Sigmoid colon (tissue), 7 donors: ENCODE results near the gene CFI. TPM values are rescaled to one million over a fixed set of nuclear protein-coding genes. Genes with fewer than 3 reads are reported as not detected.
"Not testable (repeated sequence)": the region's sequence is repeated elsewhere in the genome, so short reads cannot be mapped to it uniquely, and the experiment has no call there.

Experiments used
- DNase-seq: peaks from one replicate; pipeline ENCODE4 v3.0.0-alpha.2; 2019
- H3K27ac ChIP-seq, 4 donors: fragments of 200-600 bp; sonication (generic); one replicate each; pipeline ENCODE4 v1.5.1; 2016 to 2019; ENCODE audit warnings: mild to moderate bottlenecking in 1 of 4
- H3K27me3 ChIP-seq, 3 donors: fragments of 200-600 bp; sonication (generic); one replicate each; pipeline ENCODE4 v1.5.1; 2019; ENCODE audit warnings: mild to moderate bottlenecking in 1 of 3
- H3K36me3 ChIP-seq, 4 donors: fragments of 200-600 bp; sonication (generic); one replicate each; pipeline ENCODE4 v1.5.1; 2016 to 2019
- H3K4me1 ChIP-seq, 4 donors: fragments of 200-600 bp; sonication (generic); one replicate each; pipeline ENCODE4 v1.5.1; 2017 to 2019
- H3K4me3 ChIP-seq, 4 donors: fragments of 200-600 bp; sonication (generic); one replicate each; pipeline ENCODE4 v1.5.1; 2017 to 2019; ENCODE audit warnings: mild to moderate bottlenecking in 2 of 4, moderate library complexity in 1 of 4
- H3K9me3 ChIP-seq, 4 donors: fragments of 200-600 bp in 3 of 4; sonication (generic) in 3 of 4; one replicate each; pipeline versions ENCODE4 v1.5.1 to v1.6.1; 2013 to 2019
- CTCF ChIP-seq, 4 experiments: fragments of 450-650 bp in 3 of 4; fragments of 200-600 bp in 1 of 4; IDR thresholded peaks; one replicate each; pipeline ENCODE4 v1.5.1; 2016 to 2019; ENCODE audit warnings: antibody characterized with exemption in 4 of 4, mild to moderate bottlenecking in 3 of 4, moderate library complexity in 2 of 4
- EP300 ChIP-seq, 4 donors: sonication (generic); formaldehyde crosslinking; IDR thresholded peaks; one replicate each; pipeline ENCODE4 v1.6.1; 2017; ENCODE audit warnings: antibody characterized with exemption in 4 of 4
- POLR2A ChIP-seq, 2 donors: fragments of 450-650 bp; IDR thresholded peaks; one replicate each; pipeline ENCODE4 v1.6.1; 2016; ENCODE audit warnings: antibody characterized with exemption in 2 of 2, mild to moderate bottlenecking in 2 of 2, moderate library complexity in 2 of 2
- POLR2AphosphoS5 ChIP-seq, 4 donors: sonication (generic); formaldehyde crosslinking; IDR thresholded peaks; one replicate each; pipeline ENCODE4 v1.6.1; 2017; ENCODE audit warnings: antibody characterized with exemption in 4 of 4
- WGBS, 2 donors: extraction: QIAGEN DNeasy Blood & Tissue Kit; methylation state at CpG; one replicate each; pipeline ENCODE4 v1.1.7; 2013; 5-methylcytosine and 5-hydroxymethylcytosine counted together
- intact Hi-C: fragments of 100-400 bp; cut with DNase I; formaldehyde crosslinking; loops from one replicate; pipeline ENCODE4 v1.15.1; 2023
- polyA plus RNA-seq, 3 donors: library from polyadenylated mRNA; stranded (reverse); fragments of 200-250 nt; gene quantifications; one replicate each; pipeline ENCODE4 v1.2.3, GENCODE V29; 2013
- total RNA-seq, 4 donors: library from RNA; depleted of rRNA; stranded (reverse); fragments of >200 nt; gene quantifications; one replicate each; pipeline ENCODE4 v1.1.0, GENCODE V29; 2016
- donor health status: healthy with polysubstance abuse.
- donor health status: Bipolar disorder and iron deficiency.
- donor health status: healthy.

Gene CFI
- total and polyA plus RNA-seq, 7 donors: 1.2 to 14.4 (median 7.5) TPM

DNA sequence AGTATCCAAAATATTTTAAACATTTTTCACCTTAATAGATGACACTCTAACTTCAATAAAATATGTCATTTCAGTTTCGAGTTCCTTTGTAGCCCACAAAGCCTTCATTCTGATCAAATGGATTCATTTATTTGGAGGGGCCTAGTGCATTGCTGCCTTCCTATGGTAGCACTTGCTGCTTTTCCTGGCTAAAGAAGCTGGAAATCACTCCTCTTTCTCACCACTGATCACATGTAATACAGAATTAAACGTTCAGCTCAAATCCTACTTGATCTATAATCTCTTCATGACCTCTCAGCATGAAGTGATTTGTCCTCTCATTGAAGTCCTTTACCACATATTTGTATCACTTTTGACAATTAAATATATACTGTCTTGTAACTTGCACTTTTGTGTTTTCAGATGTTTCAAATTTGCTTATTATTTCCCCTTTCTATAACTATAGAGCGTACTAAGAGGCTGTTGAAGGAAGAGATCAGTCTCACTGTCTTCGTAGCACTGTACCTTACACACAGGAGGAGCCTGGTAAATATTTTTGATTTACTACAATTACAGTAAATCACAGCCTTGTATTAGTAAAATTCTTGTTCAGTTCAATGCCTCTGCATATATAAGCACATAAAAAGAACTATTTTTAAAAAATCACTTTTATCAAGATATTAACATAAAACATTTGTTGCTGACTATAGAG is 555 bp downstream of the CFI start:
- intact Hi-C loops: no loop called here
- DNase-seq: no peak
- no peak for TF ChIP-seq CTCF (IDR thresholded peaks at IDR 0.05)
- no peak for TF ChIP-seq EP300 (IDR thresholded peaks at IDR 0.05)
- TF ChIP-seq POLR2AphosphoS5 (IDR thresholded peaks at IDR 0.05): no peak
- TF ChIP-seq POLR2A (IDR thresholded peaks at IDR 0.05): no peak
- WGBS, 2 donors: 72 to 73% methylated on average over 4 of the region's 4 CpGs
- Histone ChIP-seq H3K27me3 (no peaks in the 10 kb centered on the region), H3K4me3 (peak overlapping the region in 3 of 4 donors; percentile 1 to 14 (median 9)), H3K27ac (peak overlapping the region in 1 of 4 donors; percentile 34), H3K36me3 (no peaks in the 10 kb centered on the region), H3K9me3 (peaks cover 0 to 3% (median 0%) of the 10 kb centered on the region in 4 donors), H3K4me1 (no peaks in the 10 kb centered on the region)

- H3K36me3 ChIP-seq: no peaks in the 10 kb centered on the region
- DNase-seq: no peak
- intact Hi-C loops: no loop called here
- H3K27me3 ChIP-seq: no peaks in the 10 kb centered on the region
- peaks cover 0 to 3% (median 2%) of the 10 kb centered on the region in 4 donors for H3K9me3 ChIP-seq
- H3K4me3 ChIP-seq: no peak overlapping the region
- TF ChIP-seq POLR2A (IDR thresholded peaks at IDR 0.05) (no peak), POLR2AphosphoS5 (IDR thresholded peaks at IDR 0.05) (no peak), EP300 (IDR thresholded peaks at IDR 0.05) (no peak), CTCF (IDR thresholded peaks at IDR 0.05) (no peak)
- H3K27ac ChIP-seq: no peak overlapping the region
- no peaks in the 10 kb centered on the region for H3K4me1 ChIP-seq
These were observed 2.9 kb downstream of the CFI start for GRCh38 chr4:109798866-109799265.

GRCh38 chr4:109795059-109795458 is 6.7 kb downstream of the CFI start:
- TF ChIP-seq POLR2AphosphoS5 (IDR thresholded peaks at IDR 0.05) (no peak), POLR2A (IDR thresholded peaks at IDR 0.05) (no peak), CTCF (IDR thresholded peaks at IDR 0.05) (no peak), EP300 (IDR thresholded peaks at IDR 0.05) (no peak)
- H3K27ac ChIP-seq: no peak overlapping the region
- no peaks in the 10 kb centered on the region for H3K36me3 ChIP-seq
- 91 to 95% methylated on average over 6 of the region's 6 CpGs for WGBS, 2 donors
- no peak for DNase-seq
- no peak overlapping the region for H3K4me3 ChIP-seq
- H3K27me3 ChIP-seq: no peaks in the 10 kb centered on the region
- intact Hi-C loops: no loop called here
- H3K9me3 ChIP-seq: peaks cover 0 to 6% (median 3%) of the 10 kb centered on the region in 4 donors
- no peaks in the 10 kb centered on the region for H3K4me1 ChIP-seq

DNA sequence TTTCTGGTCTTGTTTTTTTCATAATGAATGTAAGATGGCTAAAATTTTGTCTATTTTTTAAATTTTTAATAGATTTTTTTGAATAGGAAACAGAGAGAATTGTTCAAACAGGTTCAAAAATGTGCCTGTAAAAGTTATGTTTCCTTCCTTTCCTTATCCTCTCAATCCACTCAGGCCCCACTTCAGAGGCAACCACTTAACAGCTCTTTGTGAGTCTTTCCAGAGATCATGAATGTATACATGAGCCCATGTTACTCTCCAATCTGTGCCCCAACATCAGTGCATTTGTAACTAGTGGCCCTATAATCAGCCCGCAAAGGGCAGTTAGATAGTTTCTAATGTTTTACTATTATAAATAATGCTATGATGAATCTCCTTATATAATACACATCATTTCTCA is 14.0 kb downstream of the CFI start:
- intact Hi-C loops: no loop called here
- 84 to 91% methylated on average over 1 of the region's 1 CpG for WGBS, 2 donors
- TF ChIP-seq CTCF (IDR thresholded peaks at IDR 0.05): no peak
- no peak for TF ChIP-seq EP300 (IDR thresholded peaks at IDR 0.05)
- no peak for TF ChIP-seq POLR2AphosphoS5 (IDR thresholded peaks at IDR 0.05)
- no peak for TF ChIP-seq POLR2A (IDR thresholded peaks at IDR 0.05)
- Histone ChIP-seq H3K27me3 (no peaks in the 10 kb centered on the region), H3K27ac (no peak overlapping the region), H3K4me3 (no peak overlapping the region), H3K4me1 (no peaks in the 10 kb centered on the region), H3K36me3 (no peaks in the 10 kb centered on the region), H3K9me3 (no peaks in the 10 kb centered on the region)
- DNase-seq: no peak

DNA sequence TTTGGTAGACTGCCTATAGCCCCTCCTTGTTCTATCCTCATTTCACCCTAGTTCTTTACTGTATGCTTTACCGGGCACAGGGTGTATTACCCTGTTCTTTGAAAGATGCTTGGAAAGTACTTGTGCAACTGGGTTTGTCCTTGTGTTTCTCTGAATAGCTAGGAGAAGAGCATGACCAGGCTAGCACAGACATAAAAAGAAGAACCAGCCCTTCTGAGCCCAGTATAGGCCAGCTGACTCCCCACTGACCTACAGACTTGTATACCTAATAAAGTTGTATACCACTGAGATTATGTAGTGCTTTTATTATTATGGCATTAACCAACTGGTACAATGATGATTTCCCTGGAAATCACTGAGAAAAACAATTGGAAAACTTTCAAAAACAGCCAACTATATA is 15.0 kb downstream of the CFI start:
- H3K4me1 ChIP-seq: no peaks in the 10 kb centered on the region
- no peaks in the 10 kb centered on the region for H3K36me3 ChIP-seq
- no peaks in the 10 kb centered on the region for H3K27me3 ChIP-seq
- TF ChIP-seq EP300 (IDR thresholded peaks at IDR 0.05): no peak
- no peak for TF ChIP-seq POLR2A (IDR thresholded peaks at IDR 0.05)
- TF ChIP-seq CTCF (IDR thresholded peaks at IDR 0.05): no peak
- no peak for TF ChIP-seq POLR2AphosphoS5 (IDR thresholded peaks at IDR 0.05)
- DNase-seq: no peak
- 94 to 95% methylated on average over 1 of the region's 1 CpG for WGBS, 2 donors
- H3K4me3 ChIP-seq: no peak overlapping the region
- intact Hi-C loops: no loop called here
- no peak overlapping the region for H3K27ac ChIP-seq
- H3K9me3 ChIP-seq: no peaks in the 10 kb centered on the region

GRCh38 chr4:109782092-109782491 is 19.7 kb downstream of the CFI start:
- H3K27me3 ChIP-seq, DNase-seq, H3K27ac ChIP-seq, H3K4me3 ChIP-seq, intact Hi-C loops, H3K9me3 ChIP-seq, H3K4me1 ChIP-seq, H3K36me3 ChIP-seq: not testable (repeated sequence)
- 82 to 83% methylated on average over 2 of the region's 2 CpGs for WGBS, 2 donors
